PC-9 (cell line): ENCODE data around the gene USP2. TPM values are rescaled to one million over a fixed set of nuclear protein-coding genes. Genes with fewer than 3 reads are reported as not detected.

ENCODE experiments used
- BruUV-seq: library from RNA; stranded (reverse); fragments of 400-500 nt; replicated peaks from 2 replicates; lab custom pipeline; 2021; lab: Mats Ljungman, UMichigan
- CTCF ChIA-PET: fragments of 300-600 bp; sonication (Branson Sonifier 250); formaldehyde crosslinking; loops from one replicate; lab custom pipeline; 2022; ENCODE audit warnings: antibody characterized with exemption; lab: Charles Lee
- POLR2A ChIA-PET: fragments of 300-600 bp; sonication (Branson Sonifier 250); formaldehyde crosslinking; loops from one replicate; lab custom pipeline; 2022; ENCODE audit warnings: antibody characterized with exemption; ENCODE audit not compliant: unreplicated experiment; lab: Charles Lee
- DNase-seq, 2 experiments: peaks; one replicate each; pipeline versions ENCODE4 v3.0.0 to v3.0.0-alpha.2; 2015 to 2022; ENCODE audit warnings: mixed read lengths in 1 of 2
- H2AFZ ChIP-seq: fragments of 200-600 bp; sonication (generic); 2 replicates; pipeline ENCODE4 v1.8.1; 2017; ENCODE audit warnings: antibody characterized with exemption
- H3F3A ChIP-seq: fragments of 200-600 bp; sonication (generic); 2 replicates; pipeline ENCODE4 v1.8.1; 2017; ENCODE audit warnings: antibody characterized with exemption, mild to moderate bottlenecking, low read depth; ENCODE audit not compliant: insufficient read depth
- H3K27ac ChIP-seq: fragments of 200-600 bp; sonication (generic); 2 replicates; pipeline ENCODE4 v1.6.1; 2016; ENCODE audit warnings: mixed run types
- H3K27me3 ChIP-seq: fragments of 200-600 bp; sonication (generic); 2 replicates; pipeline ENCODE4 v1.6.1; 2016; ENCODE audit warnings: low read depth, mixed run types; ENCODE audit not compliant: insufficient read depth
- H3K36me3 ChIP-seq: fragments of 200-600 bp; sonication (generic); 2 replicates; pipeline ENCODE4 v1.6.1; 2016; ENCODE audit warnings: low read depth, mixed run types
- H3K4me1 ChIP-seq: fragments of 200-600 bp; sonication (generic); replicated peaks from 2 replicates; pipeline ENCODE4 v1.6.1; 2016; ENCODE audit warnings: mixed run types; ENCODE audit not compliant: insufficient read depth
- H3K4me2 ChIP-seq: fragments of 200-600 bp; sonication (generic); 2 replicates; pipeline ENCODE4 v1.6.1; 2017; ENCODE audit warnings: mixed run types
- H3K4me3 ChIP-seq: fragments of 200-600 bp; sonication (generic); 2 replicates; pipeline ENCODE4 v1.6.1; 2016; ENCODE audit warnings: mixed run types
- H3K79me2 ChIP-seq: fragments of 200-600 bp; sonication (generic); 2 replicates; pipeline ENCODE4 v1.6.1; 2017; ENCODE audit warnings: low read depth, mixed run types
- H3K9me2 ChIP-seq: fragments of 200-600 bp; sonication (generic); 2 replicates; pipeline ENCODE4 v1.8.1; 2017; ENCODE audit warnings: mild to moderate bottlenecking; ENCODE audit not compliant: insufficient read depth
- H3K9me3 ChIP-seq: fragments of 200-600 bp; sonication (generic); 2 replicates; pipeline ENCODE4 v1.8.1; 2016; ENCODE audit warnings: low read depth; ENCODE audit not compliant: insufficient read depth
- H4K20me1 ChIP-seq: fragments of 200-600 bp; sonication (generic); 2 replicates; pipeline ENCODE4 v1.8.1; 2017; ENCODE audit not compliant: insufficient read depth
- CTCF ChIP-seq: fragments of 200-600 bp; sonication (generic); conservative IDR thresholded peaks from 2 replicates; pipeline ENCODE4 v1.6.1; 2017; ENCODE audit warnings: mixed run types, antibody characterized with exemption, mild to moderate bottlenecking, moderate library complexity
- EZH2 ChIP-seq: fragments of 200-600 bp; sonication (generic); IDR thresholded peaks from 2 replicates; pipeline ENCODE4 v1.8.0; 2017; ENCODE audit warnings: antibody characterized with exemption, low read depth
- intact Hi-C: fragments of 100-400 bp; cut with micrococcal nuclease; formaldehyde crosslinking; loops from one replicate; pipeline ENCODE4 v1.10.0; 2022; ENCODE audit not compliant: unreplicated experiment
- total RNA-seq: library from RNA; stranded (reverse); gene quantifications from 2 replicates; pipeline ENCODE4 v1.2.3, GENCODE V29; 2021

The USP2 gene
- total RNA-seq, 1 experiment from 2014 or later, result 2.1 TPM

GRCh38 chr11:119336744-119337469 lies 44.6 kb downstream of the USP2 start:
- POLR2A ChIA-PET, result no interaction called here

GRCh38 chr11:119335655-119336543 lies 45.6 kb downstream of the USP2 start:
- Histone ChIP-seq H3F3A (peaks cover 25% of the 10 kb centered on the region; the same call in 1 of the 2 replicates), H3K79me2 (peaks cover 19% of the 10 kb centered on the region), H3K27me3 (no peaks in the 10 kb centered on the region), H3K4me2 (peak overlapping the region; percentile 86), H3K4me1 (peaks cover 16% of the 10 kb centered on the region), H3K9me3 (no peaks in the 10 kb centered on the region), H3K9me2 (no peaks in the 10 kb centered on the region), H3K4me3 (peak overlapping the region; percentile 69; the same call in 1 of the 2 replicates), H2AFZ (no peak overlapping the region), H3K27ac (no peak overlapping the region), H4K20me1 (no peaks in the 10 kb centered on the region), H3K36me3 (no peaks in the 10 kb centered on the region)
- no TSS peak for BruUV-seq
- POLR2A ChIA-PET, result interaction anchor here (0.6 kb wide), 1 partner anchor 715 kb away, joined by 4 read pairs; no protein-coding TSS in a partner anchor
- no peak for DNase-seq
- intact Hi-C loops, result loop anchor here (5.0 kb wide), 1 partner anchor 409 kb away; the partner anchor contains the start of gene BCL9L
- TF ChIP-seq EZH2, result no peak
- no peak for TF ChIP-seq CTCF
- CTCF ChIA-PET, result no interaction called here

More at GRCh38 chr11:119336744-119337469, 44.6 kb downstream of the USP2 start:
- no peak overlapping the region for H3K4me3 ChIP-seq
- intact Hi-C loops, result loop anchor here (5.0 kb wide), 1 partner anchor 410 kb away; the partner anchor contains the start of gene BCL9L
- H2AFZ ChIP-seq, result no peak overlapping the region
- peaks cover 16% of the 10 kb centered on the region for H3K4me1 ChIP-seq
- peaks cover 25% of the 10 kb centered on the region; the same call in 1 of the 2 replicates for H3F3A ChIP-seq
- no peak for DNase-seq
- no peaks in the 10 kb centered on the region for H3K27me3 ChIP-seq
- peak overlapping the region; percentile 10; the same call in 1 of the 2 replicates for H3K4me2 ChIP-seq
- no peak overlapping the region for H3K27ac ChIP-seq
- no peaks in the 10 kb centered on the region for H3K9me2 ChIP-seq
- H3K36me3 ChIP-seq, result no peaks in the 10 kb centered on the region
- BruUV-seq, result no TSS peak
- H3K9me3 ChIP-seq, result no peaks in the 10 kb centered on the region
- CTCF ChIA-PET, result interaction anchor here (1.3 to 1.8 kb wide), 2 partner anchors 19 to 24 kb away, joined by 3 to 6 read pairs; no protein-coding TSS in a partner anchor
- no peak for TF ChIP-seq CTCF
- no peak for TF ChIP-seq EZH2
- H4K20me1 ChIP-seq, result no peaks in the 10 kb centered on the region
- H3K79me2 ChIP-seq, result peaks cover 19% of the 10 kb centered on the region
